Measurements from ENCODE around the gene TDRKH.

DNA sequence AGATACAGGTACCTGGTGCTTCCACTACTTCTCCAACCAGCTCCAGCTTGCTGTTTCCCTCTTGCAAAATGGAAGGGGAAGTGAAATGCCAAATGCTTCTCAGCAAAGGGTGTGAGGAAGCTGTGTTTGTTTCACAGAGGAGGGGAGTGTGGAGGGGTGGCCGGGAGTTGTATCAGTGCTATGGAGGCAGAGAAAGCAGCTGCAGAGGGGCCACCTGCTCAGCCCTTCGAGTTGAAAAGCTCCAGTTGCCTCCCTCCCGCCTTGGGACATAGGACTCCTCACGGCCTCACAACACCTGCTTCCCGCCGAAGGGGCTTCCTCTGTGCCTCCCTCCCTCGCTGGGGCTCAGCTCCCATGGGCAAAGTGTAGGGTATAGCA is 27.0 kb upstream of the TDRKH start:
- TF ChIP-seq, protein P1, sequence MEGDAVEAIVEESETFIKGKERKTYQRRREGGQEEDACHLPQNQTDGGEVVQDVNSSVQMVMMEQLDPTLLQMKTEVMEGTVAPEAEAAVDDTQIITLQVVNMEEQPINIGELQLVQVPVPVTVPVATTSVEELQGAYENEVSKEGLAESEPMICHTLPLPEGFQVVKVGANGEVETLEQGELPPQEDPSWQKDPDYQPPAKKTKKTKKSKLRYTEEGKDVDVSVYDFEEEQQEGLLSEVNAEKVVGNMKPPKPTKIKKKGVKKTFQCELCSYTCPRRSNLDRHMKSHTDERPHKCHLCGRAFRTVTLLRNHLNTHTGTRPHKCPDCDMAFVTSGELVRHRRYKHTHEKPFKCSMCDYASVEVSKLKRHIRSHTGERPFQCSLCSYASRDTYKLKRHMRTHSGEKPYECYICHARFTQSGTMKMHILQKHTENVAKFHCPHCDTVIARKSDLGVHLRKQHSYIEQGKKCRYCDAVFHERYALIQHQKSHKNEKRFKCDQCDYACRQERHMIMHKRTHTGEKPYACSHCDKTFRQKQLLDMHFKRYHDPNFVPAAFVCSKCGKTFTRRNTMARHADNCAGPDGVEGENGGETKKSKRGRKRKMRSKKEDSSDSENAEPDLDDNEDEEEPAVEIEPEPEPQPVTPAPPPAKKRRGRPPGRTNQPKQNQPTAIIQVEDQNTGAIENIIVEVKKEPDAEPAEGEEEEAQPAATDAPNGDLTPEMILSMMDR (conservative IDR thresholded peaks at IDR 0.05): no peak
- TF ChIP-seq ZFX (IDR thresholded peaks at IDR 0.05): no peak
